ENCODE data around the gene CMTM3. TPM values are rescaled to one million over a fixed set of nuclear protein-coding genes. Genes with fewer than 3 reads are reported as not detected.

Gene CMTM3
- total RNA-seq, 1 donor from 2014 or later = 48.2 TPM

DNA sequence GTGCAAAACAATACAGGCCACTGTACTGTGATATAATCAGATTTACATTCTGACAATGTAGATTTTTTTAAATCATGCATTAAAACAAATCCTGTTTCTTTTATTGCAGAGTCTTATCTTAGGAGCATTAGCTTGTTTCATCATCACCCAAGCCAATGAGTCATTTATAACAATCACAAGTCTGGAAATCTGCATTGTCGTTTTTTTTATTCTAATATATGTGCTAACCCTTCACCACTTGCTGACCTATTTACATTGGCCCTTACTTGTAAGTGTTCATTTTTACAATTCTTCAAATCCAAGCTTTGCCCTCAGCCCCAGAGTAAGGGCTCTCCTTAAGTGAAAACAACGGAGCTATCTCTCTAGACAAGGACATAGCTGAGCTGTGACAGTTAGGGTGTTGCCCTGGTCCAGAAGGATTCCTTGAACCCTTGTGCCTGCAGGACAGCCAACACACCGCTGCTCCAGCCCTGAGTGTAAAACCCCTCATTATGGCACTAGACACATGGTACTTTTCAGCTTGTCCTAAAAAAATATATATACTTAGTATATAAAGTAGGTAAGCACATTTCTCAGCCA lies 34.6 kb upstream of the CMTM3 start:
- Mint-ChIP-seq H3K4me1 (ENCODE audit: low read depth) (no peaks in the 10 kb centered on the region), H3K9me3 (ENCODE audit: low read depth) (no peaks in the 10 kb centered on the region), H3K4me3 (ENCODE audit: low read depth) (no peak overlapping the region), H3K36me3 (ENCODE audit: insufficient read depth) (peaks cover 7% of the 10 kb centered on the region), H3K27ac (no peak overlapping the region), H3K27me3 (no peaks in the 10 kb centered on the region)
- DNase-seq (ENCODE audit: low spot score, unreplicated experiment) = no peak
- TF ChIP-seq, protein P1, sequence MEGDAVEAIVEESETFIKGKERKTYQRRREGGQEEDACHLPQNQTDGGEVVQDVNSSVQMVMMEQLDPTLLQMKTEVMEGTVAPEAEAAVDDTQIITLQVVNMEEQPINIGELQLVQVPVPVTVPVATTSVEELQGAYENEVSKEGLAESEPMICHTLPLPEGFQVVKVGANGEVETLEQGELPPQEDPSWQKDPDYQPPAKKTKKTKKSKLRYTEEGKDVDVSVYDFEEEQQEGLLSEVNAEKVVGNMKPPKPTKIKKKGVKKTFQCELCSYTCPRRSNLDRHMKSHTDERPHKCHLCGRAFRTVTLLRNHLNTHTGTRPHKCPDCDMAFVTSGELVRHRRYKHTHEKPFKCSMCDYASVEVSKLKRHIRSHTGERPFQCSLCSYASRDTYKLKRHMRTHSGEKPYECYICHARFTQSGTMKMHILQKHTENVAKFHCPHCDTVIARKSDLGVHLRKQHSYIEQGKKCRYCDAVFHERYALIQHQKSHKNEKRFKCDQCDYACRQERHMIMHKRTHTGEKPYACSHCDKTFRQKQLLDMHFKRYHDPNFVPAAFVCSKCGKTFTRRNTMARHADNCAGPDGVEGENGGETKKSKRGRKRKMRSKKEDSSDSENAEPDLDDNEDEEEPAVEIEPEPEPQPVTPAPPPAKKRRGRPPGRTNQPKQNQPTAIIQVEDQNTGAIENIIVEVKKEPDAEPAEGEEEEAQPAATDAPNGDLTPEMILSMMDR (IDR thresholded peaks at IDR 0.05; ENCODE audit: unreplicated experiment) = no peak

DNA sequence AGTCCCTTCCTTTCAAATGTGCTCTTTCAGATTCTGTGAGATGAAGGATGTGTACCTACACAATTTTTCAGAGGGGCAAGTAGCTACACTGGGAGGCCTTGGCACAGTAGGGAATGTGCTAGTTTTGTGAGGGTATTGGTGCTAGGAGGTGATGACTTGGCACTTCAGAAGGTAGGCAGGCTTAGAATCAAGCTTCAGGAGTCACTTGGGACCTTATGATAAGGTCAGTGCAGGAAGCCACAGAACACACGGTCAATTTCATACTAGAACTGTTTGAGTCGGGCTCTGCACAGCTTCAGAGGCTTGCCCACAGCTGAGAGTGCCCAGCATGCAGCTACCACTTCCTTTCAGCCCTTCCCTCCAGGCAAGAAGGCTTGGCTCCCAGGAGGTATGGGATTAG lies 32.1 kb upstream of the CMTM3 start:
- TF ChIP-seq, protein P1 (IDR thresholded peaks at IDR 0.05; ENCODE audit: unreplicated experiment) = no peak
- no peak overlapping the region for H3K4me3 Mint-ChIP-seq (ENCODE audit: low read depth)
- H3K27me3 Mint-ChIP-seq = peaks cover 5% of the 10 kb centered on the region
- H3K27ac Mint-ChIP-seq = no peak overlapping the region
- no peaks in the 10 kb centered on the region for H3K4me1 Mint-ChIP-seq (ENCODE audit: low read depth)
- DNase-seq (ENCODE audit: low spot score, unreplicated experiment) = no peak
- peaks cover 2% of the 10 kb centered on the region for H3K36me3 Mint-ChIP-seq (ENCODE audit: insufficient read depth)
- no peaks in the 10 kb centered on the region for H3K9me3 Mint-ChIP-seq (ENCODE audit: low read depth)

DNA sequence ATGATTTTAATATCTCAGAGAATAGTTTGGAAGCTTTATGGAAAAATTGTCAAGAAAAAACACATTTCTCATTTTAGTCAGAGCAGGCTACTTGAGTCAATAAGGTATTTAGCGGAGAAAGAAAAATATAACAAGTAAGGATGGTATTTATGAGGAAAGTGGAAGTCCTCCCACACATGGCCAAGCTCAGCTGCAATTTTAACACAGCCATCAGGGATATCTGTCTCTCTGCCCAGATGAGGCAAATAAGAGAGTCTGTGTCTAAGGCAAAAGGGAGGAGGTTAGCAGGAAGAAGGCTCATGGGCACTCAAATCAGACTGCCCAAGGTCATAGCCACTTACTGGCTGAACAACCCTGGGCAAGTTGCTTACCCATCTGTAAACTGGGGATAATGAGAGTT lies 30.4 kb upstream of the CMTM3 start:
- no peak for DNase-seq (ENCODE audit: low spot score, unreplicated experiment)
- Mint-ChIP-seq H3K4me3 (ENCODE audit: low read depth) (no peak overlapping the region), H3K4me1 (ENCODE audit: low read depth) (no peaks in the 10 kb centered on the region), H3K36me3 (ENCODE audit: insufficient read depth) (no peaks in the 10 kb centered on the region), H3K27ac (no peak overlapping the region), H3K27me3 (peaks cover 19% of the 10 kb centered on the region), H3K9me3 (ENCODE audit: low read depth) (no peaks in the 10 kb centered on the region)
- TF ChIP-seq, protein P1 (IDR thresholded peaks at IDR 0.05; ENCODE audit: unreplicated experiment) = no peak

DNA sequence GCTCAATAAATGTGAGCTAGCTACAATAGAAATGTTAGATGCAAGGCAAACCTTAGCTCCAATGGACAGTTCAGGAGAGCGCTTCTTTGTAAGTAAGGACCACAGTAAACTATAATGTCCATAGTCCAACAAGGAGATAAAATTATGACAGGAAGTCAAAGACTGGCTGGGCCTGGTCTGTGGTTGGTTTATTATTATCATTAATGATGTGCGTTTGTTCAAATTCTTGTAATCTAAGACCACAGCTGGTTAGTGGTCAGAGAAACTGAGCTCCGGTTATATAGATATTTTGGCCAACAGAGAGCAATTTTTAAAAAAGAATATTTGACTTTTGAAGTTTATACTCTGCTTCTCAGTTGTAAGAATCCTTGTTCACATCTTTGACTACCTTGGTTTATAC lies 30.0 kb upstream of the CMTM3 start:
- no peaks in the 10 kb centered on the region for H3K4me1 Mint-ChIP-seq (ENCODE audit: low read depth)
- H3K9me3 Mint-ChIP-seq (ENCODE audit: low read depth) = no peaks in the 10 kb centered on the region
- H3K27ac Mint-ChIP-seq = no peak overlapping the region
- TF ChIP-seq, protein P1 (IDR thresholded peaks at IDR 0.05; ENCODE audit: unreplicated experiment) = no peak
- H3K4me3 Mint-ChIP-seq (ENCODE audit: low read depth) = no peak overlapping the region
- no peak for DNase-seq (ENCODE audit: low spot score, unreplicated experiment)
- peaks cover 22% of the 10 kb centered on the region for H3K27me3 Mint-ChIP-seq
- no peaks in the 10 kb centered on the region for H3K36me3 Mint-ChIP-seq (ENCODE audit: insufficient read depth)

DNA sequence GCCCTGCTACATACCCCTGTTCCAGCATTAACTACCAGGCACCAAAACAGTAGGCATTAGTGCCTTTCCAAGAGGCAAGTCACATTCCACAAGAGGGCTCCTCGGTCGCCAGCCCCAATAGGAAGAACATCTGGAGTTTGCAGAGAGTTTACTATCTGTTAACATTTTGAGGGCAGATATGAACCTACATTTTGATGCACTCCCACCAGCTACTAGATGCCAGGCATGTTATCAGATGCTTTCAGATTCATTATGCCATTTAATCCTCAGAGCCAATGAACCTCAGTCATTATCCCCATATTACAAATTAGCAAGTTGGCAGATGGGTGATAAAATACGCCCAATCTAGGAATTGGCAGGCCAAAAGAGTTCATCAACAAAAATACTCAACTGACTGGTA lies 29.4 kb upstream of the CMTM3 start:
- Mint-ChIP-seq H3K4me3 (ENCODE audit: low read depth) (no peak overlapping the region), H3K4me1 (ENCODE audit: low read depth) (no peaks in the 10 kb centered on the region), H3K9me3 (ENCODE audit: low read depth) (no peaks in the 10 kb centered on the region), H3K27ac (no peak overlapping the region), H3K27me3 (peaks cover 26% of the 10 kb centered on the region), H3K36me3 (ENCODE audit: insufficient read depth) (no peaks in the 10 kb centered on the region)
- TF ChIP-seq, protein P1 (IDR thresholded peaks at IDR 0.05; ENCODE audit: unreplicated experiment) = no peak
- no peak for DNase-seq (ENCODE audit: low spot score, unreplicated experiment)
